Measurements from ENCODE around the gene CH25H. TPM values are rescaled to one million over a fixed set of nuclear protein-coding genes. Genes with fewer than 3 reads are reported as not detected.

The CH25H gene
- total RNA-seq, 2 donors from 2014 or later = 0.98 to 1.8 TPM

DNA sequence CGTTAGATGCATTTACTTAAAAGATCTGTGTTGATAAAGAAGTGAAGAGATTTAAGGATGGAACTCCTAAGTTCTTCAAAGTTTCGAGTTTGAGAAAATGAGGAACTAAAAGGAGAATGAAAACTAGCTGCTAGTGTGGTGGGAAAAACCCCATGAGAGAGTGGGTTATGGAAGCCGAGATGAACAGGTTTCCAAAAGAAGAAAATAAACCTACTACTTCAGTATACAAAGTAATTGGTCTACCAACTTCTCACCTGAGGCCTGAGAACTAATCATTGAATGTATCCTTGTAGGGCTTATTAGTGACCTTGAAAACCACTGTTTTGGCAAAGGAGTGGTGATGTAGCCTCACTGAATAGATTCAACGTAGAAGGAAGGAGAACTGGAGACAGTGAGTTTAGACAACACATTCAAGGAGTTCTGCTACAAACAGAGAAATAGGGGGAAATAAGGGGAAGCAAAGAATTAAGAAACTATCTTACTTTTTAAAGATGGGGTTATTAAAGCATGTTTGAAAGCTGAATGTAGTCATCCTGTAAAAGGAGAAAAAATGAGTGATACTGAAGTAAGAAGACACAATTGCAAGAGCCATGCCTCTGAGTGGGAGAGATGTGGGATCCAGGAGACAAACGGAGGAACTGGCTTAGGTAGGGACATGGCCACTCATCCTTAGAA, 50.8 kb downstream of the CH25H start:
- H3K36me3 ChIP-seq = no peaks in the 10 kb centered on the region
- TF ChIP-seq, protein P1, sequence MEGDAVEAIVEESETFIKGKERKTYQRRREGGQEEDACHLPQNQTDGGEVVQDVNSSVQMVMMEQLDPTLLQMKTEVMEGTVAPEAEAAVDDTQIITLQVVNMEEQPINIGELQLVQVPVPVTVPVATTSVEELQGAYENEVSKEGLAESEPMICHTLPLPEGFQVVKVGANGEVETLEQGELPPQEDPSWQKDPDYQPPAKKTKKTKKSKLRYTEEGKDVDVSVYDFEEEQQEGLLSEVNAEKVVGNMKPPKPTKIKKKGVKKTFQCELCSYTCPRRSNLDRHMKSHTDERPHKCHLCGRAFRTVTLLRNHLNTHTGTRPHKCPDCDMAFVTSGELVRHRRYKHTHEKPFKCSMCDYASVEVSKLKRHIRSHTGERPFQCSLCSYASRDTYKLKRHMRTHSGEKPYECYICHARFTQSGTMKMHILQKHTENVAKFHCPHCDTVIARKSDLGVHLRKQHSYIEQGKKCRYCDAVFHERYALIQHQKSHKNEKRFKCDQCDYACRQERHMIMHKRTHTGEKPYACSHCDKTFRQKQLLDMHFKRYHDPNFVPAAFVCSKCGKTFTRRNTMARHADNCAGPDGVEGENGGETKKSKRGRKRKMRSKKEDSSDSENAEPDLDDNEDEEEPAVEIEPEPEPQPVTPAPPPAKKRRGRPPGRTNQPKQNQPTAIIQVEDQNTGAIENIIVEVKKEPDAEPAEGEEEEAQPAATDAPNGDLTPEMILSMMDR (IDR thresholded peaks at IDR 0.05) = no peak
- no peak for DNase-seq (ENCODE audit: low spot score)
- no peaks in the 10 kb centered on the region for H3K9me3 ChIP-seq
- no peaks in the 10 kb centered on the region for H3K27me3 ChIP-seq
- no peaks in the 10 kb centered on the region for H3K4me1 ChIP-seq
- no peak overlapping the region for H3K27ac ChIP-seq
- no peak overlapping the region for H3K4me3 ChIP-seq

Other genes with a start within 250 kb of the CH25H start
- 10 to 100 TPM in 1 of 2 donors, 1 to 10 TPM in 1; 8.0 to 12.2 TPM for gene FAS, start 216.5 kb downstream of the CH25H start, total RNA-seq
- gene LIPA, start 44.5 kb upstream of the CH25H start, total RNA-seq = 10 to 100 TPM; 17.6 to 25.7 TPM
- gene IFIT2, start 94.7 kb upstream of the CH25H start, total RNA-seq = 1 to 10 TPM; 2.6 TPM
- gene IFIT3, start 120.7 kb upstream of the CH25H start, total RNA-seq = 1 to 10 TPM; 6.3 to 6.5 TPM
- gene IFIT1B, start 170.7 kb upstream of the CH25H start, total RNA-seq = under 1 TPM in 1 of 2 donors, not detected in 1; 0.24 TPM
- gene IFIT1, start 185.3 kb upstream of the CH25H start, total RNA-seq = 10 to 100 TPM in 1 of 2 donors, 1 to 10 TPM in 1; 6.7 to 10.6 TPM
- 10 to 100 TPM in 1 of 2 donors, 1 to 10 TPM in 1; 6.9 to 11.1 TPM for gene IFIT5, start 207.3 kb upstream of the CH25H start, total RNA-seq

All from right atrium auricular region (tissue), 2 donors.